ENCODE results near the gene DNAJA1.
A peak's percentile ranks its signal among the peaks of the same experiment; 100 is the strongest.

Gene DNAJA1

GRCh38 chr9:33022755-33023154 is 2.3 kb upstream of the DNAJA1 start:
- H3K27me3 Mint-ChIP-seq (ENCODE audit: low read depth): no peaks in the 10 kb centered on the region
- H3K27ac Mint-ChIP-seq: peak overlapping the region in 2 of 3 experiments; percentile 68 to 83
- peaks cover 30% of the 10 kb centered on the region for H3K36me3 Mint-ChIP-seq (ENCODE audit: low read depth)
- peaks cover 40% of the 10 kb centered on the region for H3K4me1 Mint-ChIP-seq
- TF ChIP-seq CTCF (IDR thresholded peaks at IDR 0.05; ENCODE audit: unreplicated experiment in 3 of 3): no peak
- no peaks in the 10 kb centered on the region for H3K9me3 Mint-ChIP-seq
- H3K4me3 Mint-ChIP-seq: peak overlapping the region; percentile 73 to 98 (median 75)

GRCh38 chr9:33023661-33024060 is 1.4 kb upstream of the DNAJA1 start:
- peak overlapping the region; percentile 97 to 98 (median 97) for H3K27ac Mint-ChIP-seq
- no peaks in the 10 kb centered on the region for H3K27me3 Mint-ChIP-seq (ENCODE audit: low read depth)
- H3K4me1 Mint-ChIP-seq: peaks cover 45% of the 10 kb centered on the region
- no peaks in the 10 kb centered on the region for H3K9me3 Mint-ChIP-seq
- H3K4me3 Mint-ChIP-seq: peak overlapping the region; percentile 98 to 99 (median 99)
- TF ChIP-seq CTCF (IDR thresholded peaks at IDR 0.05; ENCODE audit: unreplicated experiment in 3 of 3): no peak
- H3K36me3 Mint-ChIP-seq (ENCODE audit: low read depth): peaks cover 37% of the 10 kb centered on the region

- Mint-ChIP-seq H3K4me1 (peaks cover 46% of the 10 kb centered on the region), H3K4me3 (peak overlapping the region; percentile 98 to 99 (median 99)), H3K27ac (peak overlapping the region; percentile 97 to 98 (median 97)), H3K27me3 (ENCODE audit: low read depth) (no peaks in the 10 kb centered on the region), H3K9me3 (no peaks in the 10 kb centered on the region), H3K36me3 (ENCODE audit: low read depth) (peaks cover 39% of the 10 kb centered on the region)
- no peak for TF ChIP-seq CTCF (IDR thresholded peaks at IDR 0.05; ENCODE audit: unreplicated experiment in 3 of 3)
These were observed 727 bp upstream of the DNAJA1 start for GRCh38 chr9:33024126-33024965.

GRCh38 chr9:33025572-33026342 is 684 bp downstream of the DNAJA1 start:
- peaks cover 45% of the 10 kb centered on the region for H3K36me3 Mint-ChIP-seq (ENCODE audit: low read depth)
- peaks cover 58% of the 10 kb centered on the region for H3K4me1 Mint-ChIP-seq
- peak overlapping the region; percentile 98 to 99 (median 99) for H3K4me3 Mint-ChIP-seq

GRCh38 chr9:33029231-33029786 is 4.2 kb downstream of the DNAJA1 start:
- Mint-ChIP-seq H3K9me3 (no peaks in the 10 kb centered on the region), H3K4me3 (peak overlapping the region; percentile 35 to 63 (median 44)), H3K4me1 (peaks cover 40% of the 10 kb centered on the region), H3K27ac (no peak overlapping the region), H3K36me3 (ENCODE audit: low read depth) (peaks cover 73% of the 10 kb centered on the region), H3K27me3 (ENCODE audit: low read depth) (no peaks in the 10 kb centered on the region)
- TF ChIP-seq CTCF (IDR thresholded peaks at IDR 0.05; ENCODE audit: unreplicated experiment in 3 of 3): no peak

More at GRCh38 chr9:33025572-33026342, 684 bp downstream of the DNAJA1 start:
- H3K27me3 Mint-ChIP-seq (ENCODE audit: low read depth): no peaks in the 10 kb centered on the region
- H3K9me3 Mint-ChIP-seq: no peaks in the 10 kb centered on the region
- H3K27ac Mint-ChIP-seq: peak overlapping the region; percentile 90 to 97 (median 97)
- TF ChIP-seq CTCF (IDR thresholded peaks at IDR 0.05; ENCODE audit: unreplicated experiment in 3 of 3): no peak
